HepG2 (cell line): ENCODE measurements around the gene NCBP1. TPM values are rescaled to one million over a fixed set of nuclear protein-coding genes. Genes with fewer than 3 reads are reported as not detected.

Source experiments
- ATAC-seq: fragments of 200-7000 bp; cut with Tn5 transposase; 3 replicates; pipeline ENCODE4 v1.9.1; 2020; ENCODE audit warnings: mild to moderate bottlenecking, moderate library complexity
- BruUV-seq: library from RNA; stranded (reverse); fragments of 400-500 nt; replicated peaks from 2 replicates; lab custom pipeline; 2021; lab: Mats Ljungman, UMichigan
- CTCF ChIA-PET: fragments of 300-600 bp; formaldehyde crosslinking; extraction: SDS; loops from one replicate; lab custom pipeline; 2021; ENCODE audit warnings: low total read pairs, inconsistent platforms, low intra/inter-chr PET ratio; lab: Yijun Ruan, JAX
- POLR2A ChIA-PET: fragments of 350-600 bp; sonication (Branson Sonifier 250); formaldehyde crosslinking; loops from one replicate; lab custom pipeline; 2020; ENCODE audit warnings: antibody characterized with exemption, inconsistent platforms; lab: Yijun Ruan, JAX
- DNase-seq: peaks from one replicate; pipeline ENCODE4 v3.0.0-alpha.2; 2015; ENCODE audit warnings: low spot score
- FAIRE-seq: peaks from 3 replicates; lab custom pipeline; 2011; peaks lifted over from hg19 to GRCh38; lab: Jason Lieb, UNC
- H2AFZ ChIP-seq: one replicate; pipeline ENCODE4 v1.6.1; 2011; ENCODE audit warnings: low read length, inconsistent platforms
- H3K27ac ChIP-seq: fragments of 300-600 bp; 3 replicates; pipeline ENCODE4 v1.8.0; 2011; ENCODE audit warnings: mixed run types, mild to moderate bottlenecking, mixed read lengths, low read length, inconsistent platforms; ENCODE audit not compliant: insufficient read depth; ENCODE audit errors: extremely low read length
- H3K27me3 ChIP-seq, 2 experiments: fragments of 200-600 bp in 1 of 2; 2 replicates in 1 of 2; 3 replicates in 1 of 2; pipeline versions ENCODE4 v1.6.0 to v1.8.0; 2011; ENCODE audit warnings: low read length in 2 of 2, mild to moderate bottlenecking in 2 of 2, moderate library complexity in 2 of 2, inconsistent platforms in 1 of 2; ENCODE audit not compliant: insufficient read depth in 2 of 2, control insufficient read depth in 1 of 2
- H3K36me3 ChIP-seq, 2 experiments: fragments of 200-600 bp in 1 of 2; replicated peaks in 1 of 2; 2 replicates in 1 of 2; 3 replicates in 1 of 2; pipeline versions ENCODE4 v1.5.1 to v1.8.0; 2011; ENCODE audit warnings: low read length in 2 of 2, inconsistent platforms in 1 of 2; ENCODE audit not compliant: insufficient read depth in 2 of 2, control insufficient read depth in 1 of 2
- H3K4me1 ChIP-seq: 2 replicates; pipeline ENCODE4 v1.5.1; 2012; ENCODE audit warnings: low read length, inconsistent platforms; ENCODE audit not compliant: insufficient read depth
- H3K4me2 ChIP-seq: 2 replicates; pipeline ENCODE4 v1.6.0; 2011; ENCODE audit warnings: low read depth, low read length, inconsistent platforms
- H3K4me3 ChIP-seq, 3 experiments: fragments of 200-600 bp in 1 of 3; sonication (generic), shearing (Covaris generic) in 1 of 3; replicated peaks in 1 of 3; 2 replicates each; pipeline ENCODE4 v1.5.1; 2011 to 2016; ENCODE audit warnings: low read length in 3 of 3, inconsistent platforms in 2 of 3, low read depth in 2 of 3, mild to moderate bottlenecking in 2 of 3, control low read depth in 1 of 3, mixed read lengths in 1 of 3; ENCODE audit not compliant: insufficient read depth in 1 of 3
- H3K79me2 ChIP-seq: one replicate; pipeline ENCODE4 v1.6.1; 2011; ENCODE audit warnings: low read length, inconsistent platforms; ENCODE audit not compliant: insufficient read depth
- H3K9ac ChIP-seq: 2 replicates; pipeline ENCODE4 v1.6.0; 2011; ENCODE audit warnings: mild to moderate bottlenecking, low read depth, low read length, inconsistent platforms; ENCODE audit not compliant: insufficient read depth
- H3K9me3 ChIP-seq: 2 replicates; pipeline ENCODE4 v1.5.1; 2012; ENCODE audit warnings: mild to moderate bottlenecking, low read length
- H4K20me1 ChIP-seq: 2 replicates; pipeline ENCODE4 v1.6.0; 2011; ENCODE audit warnings: inconsistent platforms, mild to moderate bottlenecking, low read length, moderate library complexity; ENCODE audit not compliant: insufficient read depth
- CREB1 ChIP-seq, 2 experiments: fragments of 450-650 bp in 1 of 2; IDR thresholded peaks; 2 replicates each; pipeline ENCODE4 v1.6.1; 2016 to 2017; ENCODE audit warnings: control low read depth in 1 of 2, mild to moderate bottlenecking in 1 of 2, missing compliant biosample characterization in 1 of 2, missing genetic modification characterization in 1 of 2
- FOXK2 ChIP-seq: fragments of 450-650 bp; IDR thresholded peaks from 2 replicates; pipeline ENCODE4 v1.6.1; 2016
- KDM5B ChIP-seq: sonication (generic); formaldehyde crosslinking; IDR thresholded peaks from 2 replicates; pipeline ENCODE4 v1.4.0; 2020; ENCODE audit warnings: missing genetic modification reagents, mild to moderate bottlenecking, borderline replicate concordance
- NR2C2 ChIP-seq: sonication (generic); formaldehyde crosslinking; IDR thresholded peaks from 2 replicates; pipeline ENCODE4 v1.4.0; 2020; ENCODE audit warnings: missing genetic modification reagents, mild to moderate bottlenecking, moderate library complexity, borderline replicate concordance
- SETDB1 ChIP-seq: sonication (generic); formaldehyde crosslinking; IDR thresholded peaks from 2 replicates; pipeline ENCODE4 v1.5.1; 2020; ENCODE audit warnings: missing genetic modification reagents, mild to moderate bottlenecking, borderline replicate concordance
- TAF15 ChIP-seq: fragments of 200-400 bp; formaldehyde crosslinking; IDR thresholded peaks from one replicate; pipeline ENCODE4 v1.6.1; 2018; ENCODE audit warnings: mild to moderate bottlenecking, low read depth, low read length; ENCODE audit not compliant: poor library complexity, severe bottlenecking
- ZNF180 ChIP-seq: sonication (generic); formaldehyde crosslinking; IDR thresholded peaks from 2 replicates; pipeline ENCODE4 v1.4.0; 2020; ENCODE audit warnings: low read depth, missing genetic modification reagents, borderline replicate concordance
- ZNF207 ChIP-seq: fragments of 450-650 bp; IDR thresholded peaks from 2 replicates; pipeline ENCODE4 v1.6.1; 2016; ENCODE audit warnings: antibody characterized with exemption, borderline replicate concordance
- ZNF230 ChIP-seq: sonication (generic); formaldehyde crosslinking; IDR thresholded peaks from 2 replicates; pipeline ENCODE4 v1.4.0; 2020; ENCODE audit warnings: mild to moderate bottlenecking, missing genetic modification reagents
- ZNF614 ChIP-seq: IDR thresholded peaks from 2 replicates; pipeline ENCODE4 v1.6.1; 2018; ENCODE audit warnings: missing biosample characterization, missing genetic modification reagents, inconsistent platforms, borderline replicate concordance
- ZNF703 ChIP-seq: sonication (generic); formaldehyde crosslinking; IDR thresholded peaks from 2 replicates; pipeline ENCODE4 v1.5.1; 2020; ENCODE audit warnings: missing genetic modification reagents, mild to moderate bottlenecking, moderate library complexity, borderline replicate concordance
- ZNF749 ChIP-seq: sonication (generic); formaldehyde crosslinking; IDR thresholded peaks from 2 replicates; pipeline ENCODE4 v1.8.0; 2022; ENCODE audit warnings: mild to moderate bottlenecking, missing genetic modification reagents, moderate library complexity, borderline replicate concordance
- ZSCAN30 ChIP-seq: sonication (generic); formaldehyde crosslinking; IDR thresholded peaks from 2 replicates; pipeline ENCODE4 v1.5.0; 2020; ENCODE audit warnings: mild to moderate bottlenecking, missing genetic modification reagents
- ZSCAN31 ChIP-seq: sonication (generic); formaldehyde crosslinking; IDR thresholded peaks from 2 replicates; pipeline ENCODE4 v1.5.0; 2020; ENCODE audit warnings: low read depth, mild to moderate bottlenecking, missing genetic modification reagents
- WGBS: methylation state at CpG from one replicate; pipeline ENCODE4 v1.1.6; 2017; ENCODE audit warnings: low lambda C conversion rate; 5-methylcytosine and 5-hydroxymethylcytosine counted together
- in situ Hi-C: cut with HindIII; loops from 2 replicates; pipeline ENCODE4 v1.10.0; 2017; ENCODE audit warnings: low pct_unique_long_range_greater_than_20kb; ENCODE audit not compliant: extremely low pct_ligation_motif_present
- intact Hi-C: fragments of 100-400 bp; cut with micrococcal nuclease; formaldehyde crosslinking; loops from one replicate; pipeline ENCODE4 v1.10.0; 2022; ENCODE audit not compliant: unreplicated experiment
- polyA plus RNA-seq, 8 experiments: library from polyadenylated mRNA; depleted of rRNA in 3 of 8; stranded (reverse) in 7 of 8; unstranded in 1 of 8; fragments of >200 nt; fragmentation: Illumina TruSeq in 4 of 8; extraction: Trizol in 4 of 8; gene quantifications; 2 replicates each; pipeline versions ENCODE4 v1.2.1 to v1.2.3, GENCODE V29; 2011 to 2016; ENCODE audit warnings: low read depth in 4 of 8, missing spikeins in 1 of 8, mixed read lengths in 1 of 8; ENCODE audit not compliant: insufficient read depth in 1 of 8
- total RNA-seq, 5 experiments: library from RNA; depleted of rRNA; stranded (reverse); fragments of >200 nt; fragmentation: Illumina TruSeq; extraction: Trizol; gene quantifications; 2 replicates each; pipeline ENCODE4 v1.2.3, GENCODE V29; 2016; ENCODE audit warnings: low read depth in 1 of 5
- TF ChIP-seq, protein P1 (sequence below): sonication (generic); formaldehyde crosslinking; IDR thresholded peaks from 2 replicates; pipeline ENCODE4 v1.5.1; 2020; ENCODE audit warnings: missing genetic modification reagents, mild to moderate bottlenecking, borderline replicate concordance

NCBP1 gene
- total and polyA plus RNA-seq, 2 of the 13 experiments (the other 11 are each of a cell fraction or from before 2014, with no cell fraction given): 13.3 to 40.2 TPM

- H3K79me2 ChIP-seq: peaks cover 4% of the 10 kb centered on the region
Measured at GRCh38 chr9:97647996-97648395, 14.4 kb downstream of the NCBP1 start.

More at GRCh38 chr9:97647996-97648395, 14.4 kb downstream of the NCBP1 start:
- ATAC-seq: no peak
- Histone ChIP-seq H3K4me1 (no peaks in the 10 kb centered on the region), H4K20me1 (no peaks in the 10 kb centered on the region), H3K9me3 (no peaks in the 10 kb centered on the region), H3K36me3 (peaks cover 8 to 78% of the 10 kb centered on the region in 2 experiments), H2AFZ (no peak overlapping the region), H3K4me2 (no peak overlapping the region), H3K27me3 (no peaks in the 10 kb centered on the region), H3K4me3 (no peak overlapping the region), H3K9ac (no peak overlapping the region), H3K27ac (no peak overlapping the region)
- no peak for TF ChIP-seq ZNF207
- TF ChIP-seq, protein P1, sequence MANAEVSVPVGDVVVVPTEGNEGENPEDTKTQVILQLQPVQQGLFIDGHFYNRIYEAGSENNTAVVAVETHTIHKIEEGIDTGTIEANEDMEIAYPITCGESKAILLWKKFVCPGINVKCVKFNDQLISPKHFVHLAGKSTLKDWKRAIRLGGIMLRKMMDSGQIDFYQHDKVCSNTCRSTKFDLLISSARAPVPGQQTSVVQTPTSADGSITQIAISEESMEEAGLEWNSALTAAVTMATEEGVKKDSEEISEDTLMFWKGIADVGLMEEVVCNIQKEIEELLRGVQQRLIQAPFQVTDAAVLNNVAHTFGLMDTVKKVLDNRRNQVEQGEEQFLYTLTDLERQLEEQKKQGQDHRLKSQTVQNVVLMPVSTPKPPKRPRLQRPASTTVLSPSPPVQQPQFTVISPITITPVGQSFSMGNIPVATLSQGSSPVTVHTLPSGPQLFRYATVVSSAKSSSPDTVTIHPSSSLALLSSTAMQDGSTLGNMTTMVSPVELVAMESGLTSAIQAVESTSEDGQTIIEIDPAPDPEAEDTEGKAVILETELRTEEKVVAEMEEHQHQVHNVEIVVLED: no peak
- TF ChIP-seq ZSCAN31 (CRISPR knock-in tag): no peak
- TF ChIP-seq ZNF230 (CRISPR knock-in tag): no peak
- no peak for TF ChIP-seq ZNF703 (CRISPR knock-in tag)
- no peak for TF ChIP-seq ZNF749 (CRISPR knock-in tag)
- TF ChIP-seq FOXK2: no peak
- TF ChIP-seq ZSCAN30: no peak
- no peak for TF ChIP-seq KDM5B (CRISPR knock-in tag)
- TF ChIP-seq SETDB1 (CRISPR knock-in tag): no peak
- no peak for TF ChIP-seq TAF15
- no peak for TF ChIP-seq CREB1 (IDR thresholded peaks at IDR 0.05)
- no peak for TF ChIP-seq CREB1 (CRISPR knock-in tag; IDR thresholded peaks at IDR 0.05)
- TF ChIP-seq ZNF180: no peak
- TF ChIP-seq NR2C2 (CRISPR knock-in tag): no peak
- no peak for TF ChIP-seq ZNF614 (CRISPR knock-in tag)
- in situ Hi-C loops: no loop called here
- POLR2A ChIA-PET: no interaction called here
- CTCF ChIA-PET: no interaction called here
- no peak for DNase-seq
- no peak for FAIRE-seq
- 95% methylated on average over 5 of the region's 5 CpGs for WGBS
- intact Hi-C loops: no loop called here
- no TSS peak for BruUV-seq
